Measurements from ENCODE around the gene SELENOI. TPM values are rescaled to one million over a fixed set of nuclear protein-coding genes. Genes with fewer than 3 reads are reported as not detected.

SELENOI gene
- polyA plus RNA-seq, 3 donors, result 21.4 to 24.5 (median 24.0) TPM

DNA sequence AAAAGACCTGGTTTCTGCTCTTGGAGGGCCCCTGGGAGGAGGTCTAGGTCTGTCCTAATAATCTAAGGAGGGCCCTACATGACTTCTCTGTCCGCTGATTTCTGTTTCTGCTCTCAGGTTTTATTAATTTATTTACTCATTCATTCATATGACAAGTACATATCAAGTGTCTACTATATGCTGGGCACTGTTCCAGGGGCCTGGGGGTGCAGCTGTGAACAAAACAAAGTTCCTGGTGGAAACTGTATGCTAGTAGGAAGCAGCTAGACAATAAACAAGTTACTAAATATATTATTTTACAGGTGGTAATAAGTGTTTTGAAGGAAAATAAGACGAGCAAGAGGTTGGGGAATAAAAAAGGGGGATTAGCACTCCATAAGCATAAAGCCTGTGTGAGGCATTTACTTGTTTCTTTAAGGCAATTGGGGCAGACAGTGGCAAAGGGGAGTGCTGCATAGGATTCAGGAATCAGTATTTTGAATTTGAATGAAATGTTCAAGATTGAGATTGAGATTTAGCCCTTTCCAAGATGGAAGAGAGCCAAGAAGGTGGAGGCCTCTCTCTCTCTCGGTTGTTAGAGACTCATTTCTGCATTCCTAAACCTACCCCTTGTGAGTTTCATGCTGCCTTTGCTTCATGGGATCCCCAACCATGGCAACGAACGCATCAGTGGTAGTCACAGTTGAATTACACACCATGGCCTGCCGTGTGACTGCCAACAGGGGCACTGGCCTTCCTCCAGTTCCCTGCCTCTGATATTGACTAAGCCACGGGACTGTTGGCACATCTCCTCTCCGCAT is 84.0 kb downstream of the SELENOI start:
- DNase-seq (ENCODE audit: extremely low read depth in 1 of 11, low read depth in 9 of 11, low spot score in 4 of 11), result peak in 1 of 11 donors; percentile 7

GRCh38 chr2:26430826-26431225 is 84.9 kb downstream of the SELENOI start:
- DNase-seq (ENCODE audit: extremely low read depth in 1 of 11, low read depth in 9 of 11, low spot score in 4 of 11), result no peak

DNA sequence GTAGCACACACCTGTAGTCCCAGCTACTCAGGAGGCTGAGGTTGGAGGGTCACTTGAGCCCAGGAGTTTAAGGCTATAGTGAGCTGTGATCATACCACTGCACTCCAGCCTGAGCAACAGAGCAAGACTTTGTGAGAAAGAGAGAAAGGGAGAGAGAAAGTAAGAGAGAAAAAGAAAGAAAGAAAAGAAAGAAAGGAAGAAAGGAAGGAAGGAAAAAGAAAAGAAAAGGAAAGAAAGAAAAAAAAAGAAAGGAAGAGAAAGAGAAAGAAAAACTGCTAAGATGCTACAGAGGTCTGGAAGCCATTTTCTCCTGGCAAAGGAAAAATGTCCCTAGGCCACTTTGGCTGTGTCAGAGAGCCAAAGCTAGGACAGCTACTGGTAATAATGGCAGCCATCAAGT is 86.4 kb downstream of the SELENOI start:
- no peak for DNase-seq (ENCODE audit: extremely low read depth in 1 of 11, low read depth in 9 of 11, low spot score in 4 of 11)

DNA sequence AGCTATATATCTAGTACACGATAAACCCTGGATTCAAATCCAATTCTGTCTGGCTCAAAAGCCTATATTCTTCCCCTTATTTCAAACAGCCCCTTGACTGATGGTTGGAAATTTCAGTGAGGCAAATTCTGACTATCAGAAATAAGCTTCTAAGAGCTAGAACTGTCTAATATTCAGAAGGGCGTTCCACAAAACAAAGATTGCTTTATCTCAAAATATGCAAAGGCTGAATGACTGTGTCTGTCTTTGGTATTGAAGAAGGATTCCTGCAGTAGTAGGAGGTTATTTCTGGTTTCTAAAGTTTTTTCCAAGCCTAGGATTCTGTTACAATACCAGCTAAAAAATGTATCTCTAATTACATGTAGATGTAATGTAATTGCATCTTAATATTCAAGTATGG is 86.9 kb downstream of the SELENOI start:
- DNase-seq (ENCODE audit: extremely low read depth in 1 of 11, low read depth in 9 of 11, low spot score in 4 of 11), result no peak

DNA sequence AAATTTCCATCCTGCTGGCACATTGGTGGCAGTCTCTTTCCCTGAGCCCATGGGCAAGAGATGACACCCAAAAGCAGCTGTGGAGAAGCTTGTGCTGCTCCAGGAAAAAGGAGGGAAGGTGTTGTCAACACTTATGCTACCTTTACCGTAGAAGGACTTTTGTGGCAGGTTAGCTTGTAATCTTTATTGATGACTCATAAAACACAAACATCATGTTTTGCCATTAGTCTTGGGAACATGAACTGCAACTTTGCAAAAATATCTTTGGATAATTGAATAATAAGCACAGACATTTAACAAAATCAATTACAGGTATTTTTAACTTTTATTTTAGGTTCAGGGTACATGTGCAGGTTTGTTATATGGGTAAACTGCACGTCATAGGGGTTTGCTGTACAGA is 89.2 kb downstream of the SELENOI start:
- no peak for DNase-seq (ENCODE audit: extremely low read depth in 1 of 11, low read depth in 9 of 11, low spot score in 4 of 11)

DNA sequence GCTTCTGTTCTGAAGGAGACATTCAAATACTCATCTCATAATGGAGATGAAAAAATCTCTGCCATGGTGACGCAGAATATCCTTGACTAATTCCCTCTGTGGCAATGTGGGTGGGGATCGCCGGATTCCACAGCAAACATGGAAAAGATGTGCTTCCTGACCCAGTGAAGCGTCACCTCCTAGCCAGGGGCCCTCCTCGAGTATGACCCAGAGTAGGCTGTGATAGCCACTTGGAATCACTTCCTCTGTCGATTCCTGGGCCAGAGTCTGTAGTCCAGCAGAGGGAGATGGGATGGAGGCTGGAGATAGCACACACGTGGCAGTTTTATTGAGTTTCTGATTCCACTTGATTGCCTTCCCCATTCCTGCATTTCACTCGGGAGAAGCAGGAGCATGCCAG is 92.6 kb downstream of the SELENOI start:
- DNase-seq (ENCODE audit: extremely low read depth in 1 of 11, low read depth in 9 of 11, low spot score in 4 of 11), result no peak

DNA sequence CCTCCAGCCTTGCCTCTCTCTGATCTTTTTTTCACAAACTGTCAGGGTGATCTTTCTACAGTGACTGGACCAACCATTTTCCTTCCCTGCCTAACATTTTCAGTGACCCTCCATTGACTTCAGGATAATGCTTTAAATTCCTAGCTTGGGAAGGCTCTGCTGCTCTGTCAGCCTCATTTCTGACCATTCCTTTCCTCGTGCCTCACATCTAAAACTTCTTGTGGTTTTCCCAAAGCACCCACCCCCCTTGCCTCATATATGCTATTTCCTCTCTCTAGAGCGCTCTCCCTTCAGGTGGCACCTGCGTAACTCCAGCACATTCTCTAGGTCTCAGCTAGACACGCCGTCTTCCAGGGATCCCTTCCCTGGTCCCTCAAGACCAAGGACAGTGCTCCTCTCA is 93.0 kb downstream of the SELENOI start:
- no peak for DNase-seq (ENCODE audit: extremely low read depth in 1 of 11, low read depth in 9 of 11, low spot score in 4 of 11)

DNA sequence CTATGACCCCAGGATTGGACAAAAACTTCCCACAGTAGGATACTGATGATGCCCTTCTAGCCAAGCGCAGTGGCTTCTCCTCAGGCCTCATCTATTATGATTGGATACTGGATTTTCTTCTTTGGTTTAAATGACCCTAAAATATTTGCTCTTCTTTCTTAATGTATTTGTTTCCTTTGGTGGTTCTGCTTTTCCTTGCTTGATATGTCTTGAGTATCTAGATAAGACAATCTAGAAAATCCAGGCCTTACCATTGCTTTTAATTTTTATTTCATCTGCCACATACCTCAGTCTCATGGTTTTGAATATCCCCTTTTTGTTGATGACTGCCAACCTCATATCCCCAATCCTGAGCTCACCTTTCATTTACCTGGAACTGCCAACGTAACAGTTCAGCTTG is 96.4 kb downstream of the SELENOI start:
- no peak for DNase-seq (ENCODE audit: extremely low read depth in 1 of 11, low read depth in 9 of 11, low spot score in 4 of 11)

DNA sequence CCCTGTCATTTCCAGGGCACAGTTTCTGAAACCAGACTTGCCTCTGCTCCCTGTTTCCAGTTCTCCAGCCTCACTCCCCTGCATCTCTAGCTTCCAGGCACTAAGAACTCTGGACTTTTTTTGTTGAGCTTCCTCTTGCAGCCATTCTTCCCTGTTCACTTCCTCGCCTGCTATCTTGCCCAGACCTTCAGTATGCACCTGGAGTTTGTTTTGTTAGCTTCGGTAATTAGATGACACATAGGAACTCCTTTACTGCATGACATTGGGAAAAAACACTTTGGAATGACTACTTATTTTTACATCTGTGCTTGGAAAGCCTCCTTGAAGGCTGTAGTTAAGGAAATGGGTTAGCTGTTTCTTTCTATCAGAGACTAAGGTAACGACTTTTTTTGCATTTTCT is 96.8 kb downstream of the SELENOI start:
- no peak for DNase-seq (ENCODE audit: extremely low read depth in 1 of 11, low read depth in 9 of 11, low spot score in 4 of 11)

DNA sequence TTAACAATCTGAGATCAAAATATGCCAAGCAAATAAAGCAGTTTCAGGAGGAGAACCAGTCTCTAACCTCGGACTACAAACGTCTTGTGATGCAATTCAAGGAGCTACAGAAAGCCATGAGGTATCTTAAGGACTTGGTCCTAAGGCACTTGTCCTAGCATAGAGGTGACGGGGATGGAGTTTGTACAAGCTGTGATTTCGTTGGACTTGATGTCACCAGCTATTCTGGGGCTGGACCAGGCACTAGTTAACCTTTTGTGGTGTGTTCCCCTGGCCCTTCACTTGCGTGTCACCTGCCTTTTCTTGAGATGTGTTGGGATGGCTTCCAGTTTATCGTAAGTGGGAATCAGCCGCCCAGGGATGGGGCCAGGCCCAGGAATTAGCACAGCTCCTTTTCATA is 98.3 kb downstream of the SELENOI start:
- DNase-seq (ENCODE audit: extremely low read depth in 1 of 11, low read depth in 9 of 11, low spot score in 4 of 11), result no peak

Other genes with a start within 250 kb of the SELENOI start
- gene GAREM2, start 173.1 kb upstream of the SELENOI start, polyA plus RNA-seq (ENCODE audit: insufficient read length in 3 of 3), result 1 to 10 TPM; 6.7 to 8.9 (median 7.5) TPM
- gene HADHA, start 101.5 kb upstream of the SELENOI start, polyA plus RNA-seq (ENCODE audit: insufficient read length in 3 of 3), result 100 to 1,000 TPM; 206 to 232 (median 215) TPM
- 100 to 1,000 TPM; 153 to 168 (median 165) TPM for gene HADHB, start 101.2 kb upstream of the SELENOI start, polyA plus RNA-seq (ENCODE audit: insufficient read length in 3 of 3)
- gene ADGRF3, start 646 bp downstream of the SELENOI start, polyA plus RNA-seq (ENCODE audit: insufficient read length in 3 of 3), result 1 to 10 TPM; 2.4 to 3.3 (median 3.0) TPM
- 1 to 10 TPM; 1.6 to 4.6 (median 2.5) TPM for gene DRC1, start 55.8 kb downstream of the SELENOI start, polyA plus RNA-seq (ENCODE audit: insufficient read length in 3 of 3)
- gene OTOF, start 132.0 kb downstream of the SELENOI start, polyA plus RNA-seq (ENCODE audit: insufficient read length in 3 of 3), result under 1 TPM; 0.12 to 0.20 (median 0.15) TPM